Stimulated activated CD4-positive, alpha-beta T cell treated with anti-CD3 and anti-CD28 coated beads, Interleukin-1b, Interleukin-23, amount 100 ng/mL, for 1 hour (primary cell): Measurements from ENCODE around the gene EDA.

Experiments
- DNase-seq, 2 donors: peaks; one replicate each; pipeline ENCODE4 v3.0.0-alpha.2; 2020; ENCODE audit warnings: low read depth in 2 of 2

Gene EDA

DNA sequence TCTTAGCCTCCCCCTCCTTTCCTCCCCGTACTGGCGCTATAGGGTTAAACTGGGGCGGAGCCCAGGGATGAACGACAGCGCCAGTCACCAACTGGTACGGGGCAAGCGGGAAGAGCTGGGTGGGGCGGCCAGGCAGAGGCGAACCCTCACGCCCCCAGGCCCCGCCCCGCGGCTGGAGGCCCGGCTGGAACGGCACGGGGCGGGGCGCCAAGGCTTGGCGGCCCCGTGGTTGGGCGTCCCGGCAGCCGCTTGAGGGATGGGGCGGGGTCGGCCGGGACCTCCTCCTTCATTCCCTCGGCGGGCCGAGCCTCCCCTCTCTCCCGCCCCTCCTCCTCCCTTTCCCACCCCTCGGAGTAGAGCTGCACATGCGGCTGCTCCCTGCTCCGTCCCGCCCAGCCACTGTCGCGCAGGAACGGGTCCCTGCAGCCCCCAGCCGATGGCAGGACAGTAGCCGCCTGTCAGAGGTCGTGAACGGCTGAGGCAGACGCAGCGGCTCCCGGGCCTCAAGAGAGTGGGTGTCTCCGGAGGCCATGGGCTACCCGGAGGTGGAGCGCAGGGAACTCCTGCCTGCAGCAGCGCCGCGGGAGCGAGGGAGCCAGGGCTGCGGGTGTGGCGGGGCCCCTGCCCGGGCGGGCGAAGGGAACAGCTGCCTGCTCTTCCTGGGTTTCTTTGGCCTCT, at the start of gene EDA:
TSS of gene EDA (plus strand) at position 335 of the 678 bp plus-strand sequence.
- peak; percentile 38 to 45 for DNase-seq

DNA sequence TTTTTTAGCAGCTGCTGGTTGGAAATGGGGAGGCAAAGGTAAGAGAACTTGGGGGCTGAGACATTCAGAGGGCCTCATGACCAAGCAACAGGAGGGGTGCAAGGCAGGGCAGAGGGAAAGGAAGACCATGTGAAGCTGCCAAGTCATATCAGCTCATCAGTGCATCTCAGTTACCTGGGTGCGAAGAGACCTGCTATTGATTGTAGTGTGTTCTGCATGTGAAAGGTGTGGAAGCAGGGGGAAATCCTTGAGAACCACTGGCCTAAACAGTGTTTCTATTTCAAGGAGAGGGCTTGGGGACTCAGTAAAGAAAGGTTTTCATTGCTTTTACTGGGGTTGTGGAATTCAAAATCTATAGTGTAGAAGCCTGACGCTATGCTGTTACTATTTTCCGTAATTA, 47.1 kb upstream of the EDA start:
- no peak for DNase-seq

DNA sequence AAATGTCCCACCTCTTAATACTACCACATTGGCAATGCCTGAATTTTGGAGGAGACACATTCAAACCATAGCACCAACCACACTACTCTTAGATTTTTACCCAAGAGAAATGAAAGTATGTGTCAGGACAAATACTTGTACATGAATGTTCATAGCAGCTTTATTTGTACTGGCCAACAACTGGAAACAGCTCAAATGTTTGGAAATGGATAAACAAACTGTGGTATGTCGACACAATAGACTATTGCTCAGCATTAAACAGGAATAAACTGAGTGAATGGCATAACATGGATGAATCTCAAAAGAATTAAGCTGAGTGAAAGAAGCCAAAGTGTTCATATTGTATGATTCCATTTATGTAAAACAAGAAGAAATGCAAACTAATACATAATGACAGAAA, 18.5 kb upstream of the EDA start:
- no peak for DNase-seq

DNA sequence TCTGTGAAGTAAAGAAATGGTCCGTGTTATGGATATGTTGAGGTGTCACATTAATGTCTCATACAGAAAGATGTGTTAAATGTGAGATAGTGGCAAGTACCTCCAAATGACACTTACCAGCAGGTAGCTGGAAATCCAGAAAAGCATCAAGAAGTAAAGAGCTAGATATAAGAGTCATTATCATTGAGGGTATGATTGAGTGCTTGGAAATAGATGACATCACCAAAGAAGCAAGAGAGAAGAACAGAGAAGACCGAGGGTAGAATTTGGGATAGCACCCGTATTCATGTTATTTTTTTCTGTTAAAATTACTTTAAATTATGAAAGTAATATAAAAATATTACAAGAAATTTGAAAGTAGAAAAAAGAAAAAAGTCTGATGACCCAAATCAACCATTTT, 15.7 kb upstream of the EDA start:
- no peak for DNase-seq

DNA sequence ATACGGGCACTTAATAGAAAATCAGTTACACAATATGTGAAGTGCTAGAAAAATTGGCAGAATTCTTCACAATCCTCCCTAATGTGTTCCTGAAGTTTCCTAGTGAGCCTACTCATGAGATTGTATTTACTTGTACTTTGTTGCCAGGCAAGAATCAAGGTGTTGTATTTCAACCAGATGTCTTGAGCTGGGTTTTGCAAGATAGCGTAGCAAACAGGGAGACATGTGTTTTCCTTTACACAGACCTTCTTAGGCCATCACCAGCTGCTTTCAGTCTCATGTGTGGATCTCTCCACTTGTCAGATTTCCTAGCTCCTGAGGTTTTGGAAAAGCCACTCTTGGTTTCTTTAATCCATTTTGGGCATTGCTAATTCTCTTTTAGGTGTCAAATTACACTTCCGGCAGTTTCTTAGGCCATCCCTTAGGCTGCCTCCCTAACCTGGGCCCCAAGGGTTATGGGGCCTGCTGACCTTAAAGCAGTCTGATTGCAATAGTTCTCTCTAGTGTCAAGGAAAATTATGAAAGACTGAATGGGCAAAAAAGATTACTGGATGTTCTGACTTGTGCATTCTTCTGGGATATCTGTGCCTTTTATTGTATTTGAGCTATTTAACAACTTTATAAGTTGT, 12.2 kb upstream of the EDA start:
- no peak for DNase-seq

DNA sequence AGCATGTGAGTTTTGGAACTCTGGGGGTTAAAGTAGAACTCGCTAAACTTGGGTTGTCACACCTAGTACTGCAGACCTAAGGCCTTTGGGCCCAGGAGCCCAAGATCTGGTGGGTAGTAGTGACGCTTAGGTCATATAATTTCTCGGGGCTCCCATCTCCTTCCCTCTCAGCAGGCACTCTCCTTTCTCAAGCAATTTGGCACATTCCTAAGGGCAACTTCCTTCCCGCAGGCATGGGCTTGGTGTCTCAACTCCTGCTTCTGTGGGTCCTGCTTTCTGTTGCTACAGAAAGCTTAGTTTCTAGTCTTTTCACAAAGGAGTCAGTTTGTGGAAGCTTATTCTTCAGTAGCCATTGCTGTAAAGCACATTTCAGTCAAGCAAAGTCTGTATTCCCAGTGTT, 10.4 kb upstream of the EDA start:
- no peak for DNase-seq

DNA sequence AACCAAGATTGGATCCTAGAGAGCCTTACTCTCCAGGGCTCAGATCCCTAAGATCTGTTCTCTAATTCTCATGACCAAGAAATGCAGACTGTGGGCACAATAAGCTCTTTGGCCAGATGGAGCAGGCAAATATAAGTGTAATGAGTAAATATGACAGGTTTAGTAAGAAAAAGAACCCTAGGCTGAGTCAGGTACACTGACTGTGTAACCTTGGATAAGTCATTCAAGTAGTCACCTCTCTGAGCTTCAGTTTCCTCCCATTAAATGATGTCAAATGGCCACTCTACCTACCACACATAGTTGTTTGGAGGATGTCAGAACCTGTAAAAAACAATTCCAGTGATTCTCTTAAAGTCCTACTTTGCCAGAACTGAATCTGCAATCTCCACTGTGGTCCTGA, 8.3 kb upstream of the EDA start:
- DNase-seq: no peak

DNA sequence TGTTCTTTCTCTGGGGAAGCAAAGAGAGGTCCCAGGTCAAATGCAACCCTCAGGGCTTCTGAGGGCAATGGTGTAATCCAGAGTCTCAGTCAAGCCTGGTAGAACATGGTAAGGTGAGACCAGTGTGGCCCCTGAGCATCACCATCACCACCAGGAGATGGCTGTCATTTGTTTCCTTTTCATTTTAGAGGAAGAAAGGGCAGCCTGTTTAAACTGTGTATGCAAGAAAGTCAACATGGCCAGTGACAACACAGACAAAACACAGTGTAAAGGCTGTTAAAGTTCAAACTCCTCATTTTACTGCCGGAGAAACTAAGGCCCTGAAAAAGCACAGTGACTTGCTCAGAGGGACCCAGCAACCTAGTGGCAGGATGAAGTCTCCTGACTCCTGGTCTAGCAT, 2.0 kb upstream of the EDA start:
- no peak for DNase-seq

DNA sequence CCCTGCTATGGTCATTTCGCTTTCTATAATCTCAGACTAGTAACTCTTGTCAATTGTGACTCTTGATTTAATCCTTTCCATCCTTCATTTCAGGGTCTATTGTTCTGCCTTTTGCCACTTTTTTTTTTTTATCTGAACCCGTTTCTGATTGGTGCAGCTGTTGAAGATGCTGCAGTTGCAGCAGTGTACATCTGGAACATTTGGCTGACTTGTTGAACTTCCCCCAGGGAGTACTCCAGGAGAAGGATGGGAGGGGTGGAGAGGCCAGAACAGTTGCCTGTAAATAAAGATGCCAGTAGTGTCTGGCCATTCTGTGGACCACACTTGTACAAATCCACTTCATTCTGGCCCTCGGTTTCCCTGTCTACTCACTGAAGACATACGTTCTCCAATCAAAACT, 1.0 kb upstream of the EDA start:
- no peak for DNase-seq

DNA sequence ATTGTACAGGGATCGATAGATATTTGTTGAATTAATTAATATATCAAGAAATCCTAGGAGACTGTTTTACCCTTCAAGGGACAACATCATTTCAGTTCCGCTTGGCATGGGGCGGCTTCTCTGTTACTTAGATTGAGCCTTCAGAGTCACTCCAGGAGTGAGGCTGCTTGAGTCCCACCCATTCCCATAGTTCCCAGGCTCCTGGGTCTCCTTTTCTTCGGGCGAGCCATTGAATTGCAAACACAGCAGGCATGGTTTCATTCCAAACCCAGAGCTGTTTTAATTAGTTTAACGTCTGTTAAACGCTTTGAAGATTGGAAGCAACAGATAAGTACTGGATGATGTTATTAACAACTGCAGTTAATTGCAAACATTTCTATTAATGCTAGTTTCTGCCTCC, 571 bp upstream of the EDA start:
- no peak for DNase-seq

DNA sequence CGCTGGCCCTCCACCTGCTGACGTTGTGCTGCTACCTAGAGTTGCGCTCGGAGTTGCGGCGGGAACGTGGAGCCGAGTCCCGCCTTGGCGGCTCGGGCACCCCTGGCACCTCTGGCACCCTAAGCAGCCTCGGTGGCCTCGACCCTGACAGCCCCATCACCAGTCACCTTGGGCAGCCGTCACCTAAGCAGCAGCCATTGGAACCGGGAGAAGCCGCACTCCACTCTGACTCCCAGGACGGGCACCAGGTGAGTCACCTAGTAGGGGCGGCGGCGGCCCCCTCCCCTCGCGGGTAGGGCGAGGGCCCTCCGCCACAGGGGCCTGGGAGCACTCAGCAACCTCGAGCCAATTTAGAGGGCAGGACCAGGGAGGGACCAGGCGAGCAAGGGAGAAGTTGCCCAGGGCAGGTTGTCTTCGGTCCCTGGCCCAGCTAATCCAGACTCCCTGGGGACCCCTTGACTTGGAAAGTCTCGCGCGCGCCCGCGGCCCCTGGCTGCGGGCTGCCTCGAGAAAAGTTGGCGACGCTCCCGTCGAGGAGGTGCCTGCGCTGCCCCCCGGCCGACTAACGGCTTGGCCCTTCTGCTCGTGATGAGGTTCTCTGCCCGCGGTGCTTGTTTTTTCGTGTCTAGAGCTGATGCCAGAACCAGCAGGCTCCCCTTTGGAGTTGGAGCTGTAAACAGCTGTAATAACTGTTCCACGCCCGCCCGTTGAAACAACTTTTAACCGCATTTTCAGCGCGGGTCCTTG, 717 bp downstream of the EDA start:
- DNase-seq: no peak

DNA sequence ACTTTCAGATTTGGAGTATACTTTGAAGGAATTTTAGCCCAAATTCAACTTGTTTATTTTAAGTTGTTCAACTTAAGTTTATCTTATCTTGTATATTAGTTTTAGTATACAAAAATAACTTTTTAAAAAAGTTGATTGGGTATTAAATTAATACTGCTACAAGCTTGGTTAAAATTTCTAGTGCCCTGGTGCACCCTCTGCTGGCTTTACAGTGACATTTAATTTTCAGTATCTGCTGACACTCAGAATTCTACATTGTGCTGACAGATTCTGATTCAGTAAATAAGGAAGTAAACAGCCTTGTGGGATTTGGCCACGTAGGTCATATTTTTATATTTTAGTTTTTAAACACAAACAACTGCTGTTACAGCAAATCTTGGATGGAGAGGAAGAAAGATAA, 2.9 kb downstream of the EDA start:
- DNase-seq: no peak

DNA sequence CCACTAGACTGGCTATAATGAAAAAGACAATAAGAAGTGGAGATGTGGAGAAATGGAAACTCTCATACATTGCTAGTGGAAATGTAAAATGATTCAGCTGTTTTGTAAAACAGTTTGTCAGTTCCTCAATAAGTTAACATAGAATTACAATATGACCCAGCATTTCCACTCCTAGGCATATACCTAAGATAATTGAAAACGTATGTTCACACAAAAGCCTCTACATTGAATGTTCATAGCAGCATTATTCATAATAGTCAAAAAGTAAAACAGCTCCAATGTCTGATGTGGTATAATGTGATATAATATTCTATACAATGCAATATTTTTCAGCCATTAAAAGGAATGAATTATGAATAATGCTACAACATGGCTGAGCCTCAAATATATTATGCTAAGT, 10.2 kb downstream of the EDA start:
- no peak for DNase-seq

DNA sequence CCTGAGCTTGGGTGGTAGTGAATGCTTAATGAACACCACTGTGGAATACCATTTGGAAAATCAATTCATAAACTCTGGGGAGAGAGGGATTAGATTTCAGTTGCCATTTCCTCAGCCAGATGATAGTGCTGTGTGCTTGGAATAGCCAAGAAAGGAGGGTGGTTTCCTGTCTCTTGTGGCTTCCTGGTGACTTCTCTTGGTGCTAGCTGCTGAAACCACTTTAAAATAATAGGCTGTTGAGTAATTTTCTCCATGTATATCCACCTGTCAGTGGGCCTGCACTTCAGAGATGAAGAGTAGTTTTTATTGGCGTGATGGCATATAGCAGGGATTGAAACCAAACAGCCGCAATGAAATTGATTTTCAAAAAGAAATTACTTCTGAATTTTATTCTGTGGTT, 11.8 kb downstream of the EDA start:
- DNase-seq: no peak

DNA sequence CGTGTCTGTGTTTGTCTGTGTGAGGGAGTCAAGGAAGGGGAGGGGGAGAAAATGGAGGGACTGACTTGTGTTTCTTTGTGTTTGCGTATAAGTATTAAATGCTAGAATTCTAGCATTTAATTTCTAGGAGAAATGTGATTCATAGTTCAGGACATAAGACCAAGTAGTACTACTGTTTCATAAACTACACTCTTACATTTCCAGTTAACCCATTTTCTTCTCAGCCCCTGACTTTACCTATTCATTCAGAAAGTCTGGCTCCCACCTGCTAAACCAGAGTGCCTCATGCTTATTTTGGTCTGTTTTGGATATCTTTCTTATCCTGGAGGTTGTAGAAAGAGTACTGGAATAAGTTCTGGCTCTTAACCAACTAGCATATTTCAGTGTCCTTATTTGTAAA, 14.2 kb downstream of the EDA start:
- DNase-seq: no peak

DNA sequence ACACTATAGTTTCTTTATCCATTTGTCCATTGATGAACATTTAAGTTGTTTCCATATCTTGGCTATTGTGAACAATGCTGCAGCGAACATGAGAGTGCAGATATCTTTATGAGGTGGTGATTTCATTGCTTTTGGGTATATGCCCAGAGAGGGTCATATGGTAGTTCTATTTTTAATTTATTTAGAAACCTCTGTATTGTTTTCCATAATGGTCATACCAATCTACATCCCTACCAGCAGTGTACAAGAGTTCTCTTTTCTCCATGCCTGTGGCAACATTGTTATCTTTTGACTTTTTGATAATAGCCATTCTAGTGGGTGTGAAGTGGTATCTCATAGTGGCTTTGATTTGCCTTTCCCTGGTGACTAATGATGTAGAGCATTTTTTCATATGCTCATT, 48.8 kb downstream of the EDA start:
- DNase-seq: no peak

DNA sequence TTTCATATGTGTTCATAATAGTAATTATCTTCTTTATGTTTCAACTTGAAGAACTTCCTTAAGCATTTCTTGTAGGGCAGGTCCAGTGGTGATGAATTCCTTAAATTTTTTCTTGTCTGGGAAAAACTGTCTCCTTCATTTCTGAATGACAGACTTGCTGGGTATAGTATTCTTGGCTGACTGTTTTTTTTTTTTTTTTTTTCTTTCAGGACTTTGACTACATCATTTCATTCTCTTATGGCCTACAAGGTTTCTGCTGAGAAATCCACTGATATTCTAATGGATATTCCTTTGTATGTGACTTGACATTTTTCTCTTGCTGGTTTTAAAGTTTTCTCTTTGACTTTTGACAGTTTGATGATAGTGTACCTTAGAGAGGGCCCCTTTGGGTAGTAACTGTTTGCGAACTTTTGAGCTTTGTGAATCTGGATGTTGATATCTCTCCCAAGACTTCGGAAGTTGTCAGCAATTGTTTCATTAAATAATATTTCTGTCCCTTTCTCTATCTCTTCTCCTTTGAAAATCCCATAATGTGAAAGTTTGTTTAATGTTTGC, 54.2 kb downstream of the EDA start:
- DNase-seq: no peak

DNA sequence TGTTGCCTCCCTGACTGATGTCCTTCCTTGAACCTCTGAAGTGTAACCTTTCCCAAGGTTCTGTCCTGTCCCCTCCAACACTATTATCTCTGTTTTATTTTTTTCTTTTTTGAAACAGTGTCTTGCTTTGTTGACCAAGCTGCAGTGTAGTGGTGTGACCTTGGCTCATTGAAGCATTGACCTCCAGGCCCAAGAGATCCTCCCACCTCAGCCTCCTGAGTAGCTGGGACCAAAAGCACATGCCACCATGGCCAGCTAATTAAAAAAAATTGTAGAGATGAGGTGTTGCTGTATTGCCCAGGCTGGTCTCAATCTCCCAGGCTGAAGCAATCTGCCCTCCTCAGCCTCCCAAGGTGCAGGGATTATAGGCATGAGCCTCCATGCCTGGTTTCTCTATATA, 59.0 kb downstream of the EDA start:
- DNase-seq: no peak

DNA sequence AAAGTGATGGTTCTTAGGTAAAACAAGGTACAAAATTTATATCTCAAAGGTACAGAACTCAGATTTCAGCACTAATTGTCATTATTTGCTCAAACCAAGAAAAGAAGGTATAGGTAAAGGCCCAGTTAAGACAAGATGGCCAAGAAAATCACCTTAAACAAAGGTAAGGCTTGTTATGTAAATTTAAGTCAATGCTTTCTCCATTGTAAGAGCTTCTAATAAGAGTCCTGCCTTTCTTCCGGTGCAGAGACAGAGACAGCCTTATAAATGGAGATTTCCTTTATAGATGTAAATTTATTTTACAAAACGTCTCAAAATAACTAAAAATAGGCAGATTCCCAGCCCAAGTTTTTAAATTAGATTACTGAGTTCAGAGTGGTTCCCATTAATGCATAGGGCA, 89.9 kb downstream of the EDA start:
- DNase-seq: no peak

DNA sequence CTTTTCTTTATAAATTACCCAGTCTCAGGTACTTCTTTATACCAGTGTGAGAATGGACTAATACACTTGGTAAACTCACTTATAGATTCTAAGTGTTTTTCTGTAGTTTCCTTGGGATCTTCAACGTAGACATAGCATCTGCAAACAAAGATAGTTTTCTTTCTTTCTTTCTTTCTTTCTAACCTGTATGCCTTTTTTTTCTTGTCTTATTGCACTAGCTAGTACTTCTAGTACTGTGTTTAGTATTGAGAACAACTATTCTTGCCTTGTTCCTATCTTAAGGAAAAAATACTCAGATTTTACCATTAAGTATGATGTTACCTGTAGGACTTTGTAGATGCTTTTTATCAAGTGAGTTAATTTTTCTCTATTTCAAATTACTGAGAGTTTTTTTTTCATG, 102.2 kb downstream of the EDA start:
- no peak for DNase-seq

DNA sequence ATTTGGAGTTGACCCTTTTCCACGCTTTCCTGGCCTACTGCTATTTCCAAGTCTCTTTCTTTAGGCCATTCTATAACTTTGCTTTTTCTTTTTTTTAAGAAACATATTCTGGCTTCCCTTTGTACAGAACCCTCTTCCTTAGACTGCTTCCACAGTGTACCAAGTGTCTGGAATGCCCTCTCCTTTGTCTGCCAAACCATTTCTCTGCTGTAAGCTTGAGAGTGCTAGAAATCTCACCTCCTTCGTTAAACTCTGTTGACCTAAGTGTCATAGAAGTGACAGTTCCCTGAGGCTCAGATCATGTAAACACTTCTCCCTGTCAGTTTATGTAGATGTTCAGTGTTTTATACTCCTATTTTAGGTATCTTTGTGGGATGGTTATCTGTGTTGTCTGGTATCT, 108.4 kb downstream of the EDA start:
- no peak for DNase-seq

DNA sequence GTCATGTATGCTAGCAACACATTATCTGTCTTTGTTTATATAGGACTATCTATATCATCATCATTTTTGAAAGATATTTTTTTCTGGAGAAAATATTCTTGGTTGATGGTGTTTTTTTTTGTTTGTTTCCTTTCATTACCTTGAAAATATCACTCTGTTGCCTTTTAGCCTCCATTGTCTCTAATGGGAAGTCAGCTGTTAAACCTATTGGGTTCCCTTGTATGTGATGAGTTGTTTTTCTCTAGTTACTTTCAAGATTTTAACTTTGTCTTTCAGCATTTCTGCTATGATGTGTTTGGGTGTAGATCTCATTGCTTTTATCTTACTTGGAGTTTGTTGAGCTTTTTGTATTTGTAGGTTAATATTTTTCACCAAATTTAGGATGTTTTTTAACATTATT, 124.4 kb downstream of the EDA start:
- DNase-seq: no peak

DNA sequence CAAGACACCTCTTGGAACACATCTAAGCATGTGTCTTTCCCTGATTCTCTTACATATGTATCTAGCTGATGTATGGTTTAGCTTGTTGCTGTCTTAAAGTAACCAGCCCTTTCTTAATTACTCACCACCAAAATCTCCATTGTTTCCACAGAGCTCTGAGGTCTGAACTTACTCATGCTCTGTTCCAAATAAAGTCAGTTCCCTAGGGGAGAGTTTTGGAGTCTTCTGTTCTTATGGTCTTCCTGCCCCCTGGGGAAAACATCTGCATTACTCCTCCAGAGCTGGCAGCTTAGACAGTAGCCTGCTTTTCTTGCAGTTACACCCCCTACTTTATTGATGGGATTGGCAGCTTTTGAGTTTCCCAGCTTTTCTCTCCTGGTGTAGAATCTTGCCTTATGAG, 125.8 kb downstream of the EDA start:
- no peak for DNase-seq
